HEK293 (cell line): Measurements from ENCODE around the gene ADSL.

Source experiments
- BCL11A ChIP-seq: fragments of 450-650 bp; formaldehyde crosslinking; IDR thresholded peaks from 2 replicates; pipeline ENCODE4 v1.5.1; 2016; ENCODE audit warnings: low read depth, missing biosample characterization, missing genetic modification characterization
- FEZF1 ChIP-seq: fragments of 450-650 bp; formaldehyde crosslinking; IDR thresholded peaks from 2 replicates; pipeline ENCODE4 v1.5.1; 2016; ENCODE audit warnings: missing biosample characterization, missing genetic modification characterization
- GFI1B ChIP-seq: fragments of 450-650 bp; formaldehyde crosslinking; IDR thresholded peaks from 2 replicates; pipeline ENCODE4 v1.5.1; 2016; ENCODE audit warnings: missing biosample characterization, missing genetic modification characterization
- GLI4 ChIP-seq: fragments of 450-650 bp; formaldehyde crosslinking; IDR thresholded peaks from 2 replicates; pipeline ENCODE4 v1.5.1; 2016; ENCODE audit warnings: missing biosample characterization, missing genetic modification characterization
- HOXA7 ChIP-seq: sonication (generic); formaldehyde crosslinking; IDR thresholded peaks from 2 replicates; pipeline ENCODE4 v1.8.1; 2022; ENCODE audit warnings: missing genetic modification reagents, borderline replicate concordance
- RBAK ChIP-seq: fragments of 450-650 bp; formaldehyde crosslinking; IDR thresholded peaks from 2 replicates; pipeline ENCODE4 v1.5.1; 2016; ENCODE audit warnings: missing biosample characterization, missing genetic modification characterization
- REPIN1 ChIP-seq: fragments of 450-650 bp; formaldehyde crosslinking; IDR thresholded peaks from 2 replicates; pipeline ENCODE4 v1.5.1; 2017; ENCODE audit warnings: missing biosample characterization, missing genetic modification characterization, low read depth
- TRIM28 ChIP-seq: IDR thresholded peaks from 2 replicates; pipeline ENCODE4 v1.6.1; 2011; ENCODE audit warnings: low read length, control low read depth, borderline replicate concordance
- WT1 ChIP-seq: fragments of 450-650 bp; formaldehyde crosslinking; IDR thresholded peaks from 2 replicates; pipeline ENCODE4 v1.5.1; 2016; ENCODE audit warnings: missing biosample characterization, missing genetic modification characterization
- YY2 ChIP-seq: fragments of 450-650 bp; formaldehyde crosslinking; IDR thresholded peaks from 2 replicates; pipeline ENCODE4 v1.5.1; 2016; ENCODE audit warnings: missing biosample characterization, missing genetic modification characterization
- ZBTB8A ChIP-seq: fragments of 450-650 bp; formaldehyde crosslinking; IDR thresholded peaks from 2 replicates; pipeline ENCODE4 v1.5.1; 2016; ENCODE audit warnings: missing biosample characterization, missing genetic modification characterization
- ZNF214 ChIP-seq: fragments of 450-650 bp; formaldehyde crosslinking; IDR thresholded peaks from 2 replicates; pipeline ENCODE4 v1.5.1; 2017; ENCODE audit warnings: missing biosample characterization, mild to moderate bottlenecking, missing genetic modification characterization, borderline replicate concordance
- ZNF366 ChIP-seq: fragments of 450-650 bp; formaldehyde crosslinking; conservative IDR thresholded peaks from 2 replicates; pipeline ENCODE4 v1.5.1; 2016; ENCODE audit warnings: missing biosample characterization, missing genetic modification characterization
- ZNF501 ChIP-seq: fragments of 450-650 bp; formaldehyde crosslinking; IDR thresholded peaks from 2 replicates; pipeline ENCODE4 v1.5.1; 2016; ENCODE audit warnings: missing biosample characterization, missing genetic modification characterization
- ZNF514 ChIP-seq: fragments of 450-650 bp; formaldehyde crosslinking; IDR thresholded peaks from 2 replicates; pipeline ENCODE4 v1.5.1; 2016; ENCODE audit warnings: missing biosample characterization, missing genetic modification characterization
- ZNF600 ChIP-seq: fragments of 450-650 bp; formaldehyde crosslinking; IDR thresholded peaks from 2 replicates; pipeline ENCODE4 v1.5.1; 2016; ENCODE audit warnings: missing biosample characterization, missing genetic modification characterization
- ZNF624 ChIP-seq: fragments of 450-650 bp; formaldehyde crosslinking; IDR thresholded peaks from 2 replicates; pipeline ENCODE4 v1.5.1; 2017; ENCODE audit warnings: missing biosample characterization, missing genetic modification characterization
- ZNF629 ChIP-seq: fragments of 450-650 bp; formaldehyde crosslinking; IDR thresholded peaks from 2 replicates; pipeline ENCODE4 v1.5.1; 2017; ENCODE audit warnings: missing biosample characterization, missing genetic modification characterization
- ZNF677 ChIP-seq: fragments of 450-650 bp; IDR thresholded peaks from 2 replicates; pipeline ENCODE4 v1.5.0; 2018; ENCODE audit warnings: missing biosample characterization, mild to moderate bottlenecking, missing genetic modification characterization, moderate library complexity
- ZNF747 ChIP-seq: fragments of 450-650 bp; formaldehyde crosslinking; IDR thresholded peaks from 2 replicates; pipeline ENCODE4 v1.5.1; 2016; ENCODE audit warnings: missing biosample characterization, missing genetic modification characterization
- ZNF776 ChIP-seq: fragments of 450-650 bp; formaldehyde crosslinking; IDR thresholded peaks from 2 replicates; pipeline ENCODE4 v1.5.0; 2017; ENCODE audit warnings: missing biosample characterization, missing genetic modification characterization, borderline replicate concordance
- ZNF792 ChIP-seq: fragments of 450-650 bp; formaldehyde crosslinking; IDR thresholded peaks from 2 replicates; pipeline ENCODE4 v1.5.1; 2016; ENCODE audit warnings: missing biosample characterization, missing genetic modification characterization
- ZNF837 ChIP-seq: fragments of 450-650 bp; formaldehyde crosslinking; IDR thresholded peaks from 2 replicates; pipeline ENCODE4 v1.5.1; 2016; ENCODE audit warnings: missing biosample characterization, missing genetic modification characterization
- ZSCAN16 ChIP-seq: fragments of 450-650 bp; formaldehyde crosslinking; IDR thresholded peaks from 2 replicates; pipeline ENCODE4 v1.5.1; 2016; ENCODE audit warnings: missing biosample characterization, missing genetic modification characterization
- ZXDB ChIP-seq: fragments of 450-650 bp; formaldehyde crosslinking; IDR thresholded peaks from 2 replicates; pipeline ENCODE4 v1.5.1; 2016; ENCODE audit warnings: missing biosample characterization, missing genetic modification characterization
- TF ChIP-seq, protein P1 (sequence below): fragments of 450-650 bp; formaldehyde crosslinking; IDR thresholded peaks from 2 replicates; pipeline ENCODE4 v1.5.1; 2016; ENCODE audit warnings: missing biosample characterization, missing genetic modification characterization
- TF ChIP-seq, protein P2 (sequence below): fragments of 450-650 bp; formaldehyde crosslinking; conservative IDR thresholded peaks from 2 replicates; pipeline ENCODE4 v1.5.1; 2016; ENCODE audit warnings: low read depth, missing biosample characterization, missing genetic modification characterization
- TF ChIP-seq, protein P3 (sequence below): IDR thresholded peaks from 2 replicates; pipeline ENCODE4 v1.6.1; 2011; ENCODE audit warnings: mild to moderate bottlenecking, low read depth, low read length, borderline replicate concordance
- TF ChIP-seq, protein P4 (sequence below): fragments of 450-650 bp; formaldehyde crosslinking; IDR thresholded peaks from 2 replicates; pipeline ENCODE4; 2016; ENCODE audit warnings: missing biosample characterization, missing genetic modification characterization
- TF ChIP-seq, protein P5 (sequence below): fragments of 450-650 bp; formaldehyde crosslinking; IDR thresholded peaks from 2 replicates; pipeline ENCODE4 v1.5.1; 2017; ENCODE audit warnings: missing biosample characterization, mild to moderate bottlenecking, missing genetic modification characterization, moderate library complexity

Gene ADSL

DNA sequence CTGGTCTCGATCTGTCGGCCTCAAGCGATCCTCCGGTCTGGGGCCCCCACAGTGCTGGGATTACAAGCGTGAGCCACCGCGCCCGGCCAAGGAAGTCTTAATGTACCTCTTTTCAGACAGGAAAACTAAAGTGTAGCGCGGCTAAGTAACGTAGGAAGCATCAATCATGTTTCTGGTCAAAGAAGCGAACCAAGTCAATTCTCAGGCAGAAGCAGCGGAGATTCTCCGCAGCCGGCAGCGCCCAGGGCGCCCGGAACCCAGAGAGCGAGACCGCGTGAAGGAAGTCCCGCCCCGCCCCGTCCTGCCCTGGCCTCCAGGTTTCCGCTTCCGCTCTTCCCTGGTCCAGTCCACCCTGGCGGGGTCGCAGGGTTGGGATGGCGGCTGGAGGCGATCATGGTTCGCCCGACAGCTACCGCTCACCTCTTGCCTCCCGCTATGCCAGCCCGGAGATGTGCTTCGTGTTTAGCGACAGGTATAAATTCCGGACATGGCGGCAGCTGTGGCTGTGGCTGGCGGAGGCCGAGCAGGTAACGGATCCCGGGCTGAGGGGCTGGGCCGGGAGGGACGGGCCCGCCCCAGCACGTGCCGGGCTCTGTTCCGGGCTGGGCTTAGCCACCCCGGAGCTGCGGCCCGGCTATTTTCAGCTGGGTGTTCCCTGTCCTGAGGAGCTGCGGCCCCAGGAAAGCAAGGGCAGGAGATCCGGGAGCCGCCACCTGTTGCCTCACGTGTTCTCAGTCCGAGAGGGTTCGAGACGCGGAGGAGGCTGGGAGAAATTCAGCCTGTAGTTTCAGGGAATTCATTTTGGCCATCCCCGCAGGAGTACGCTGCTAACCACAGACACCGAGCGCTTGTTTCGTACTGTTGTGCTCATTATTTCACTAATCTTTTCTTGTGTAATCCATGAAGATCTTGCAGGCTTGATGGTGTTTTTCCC is at the start of gene ADSL (continued):
- TF ChIP-seq ZNF792 (tag by site-specific recombination) = no peak
- 0 out of 2 replicates have a peak, but pooled peaks have one; percentile 40 for TF ChIP-seq GLI4 (tag by site-specific recombination)
- no peak for TF ChIP-seq ZNF214
- peak; percentile 97 for TF ChIP-seq ZXDB (tag by site-specific recombination)
- TF ChIP-seq ZNF747 (tag by site-specific recombination) = no peak
- 0 out of 2 replicates have a peak, but pooled peaks have one; percentile 25 for TF ChIP-seq TRIM28
- no peak for TF ChIP-seq RBAK (tag by site-specific recombination)
- TF ChIP-seq ZNF501 = peak; percentile 85
- no peak for TF ChIP-seq REPIN1
- peak; percentile 92 for TF ChIP-seq YY2 (tag by site-specific recombination)
- TF ChIP-seq, protein P1, sequence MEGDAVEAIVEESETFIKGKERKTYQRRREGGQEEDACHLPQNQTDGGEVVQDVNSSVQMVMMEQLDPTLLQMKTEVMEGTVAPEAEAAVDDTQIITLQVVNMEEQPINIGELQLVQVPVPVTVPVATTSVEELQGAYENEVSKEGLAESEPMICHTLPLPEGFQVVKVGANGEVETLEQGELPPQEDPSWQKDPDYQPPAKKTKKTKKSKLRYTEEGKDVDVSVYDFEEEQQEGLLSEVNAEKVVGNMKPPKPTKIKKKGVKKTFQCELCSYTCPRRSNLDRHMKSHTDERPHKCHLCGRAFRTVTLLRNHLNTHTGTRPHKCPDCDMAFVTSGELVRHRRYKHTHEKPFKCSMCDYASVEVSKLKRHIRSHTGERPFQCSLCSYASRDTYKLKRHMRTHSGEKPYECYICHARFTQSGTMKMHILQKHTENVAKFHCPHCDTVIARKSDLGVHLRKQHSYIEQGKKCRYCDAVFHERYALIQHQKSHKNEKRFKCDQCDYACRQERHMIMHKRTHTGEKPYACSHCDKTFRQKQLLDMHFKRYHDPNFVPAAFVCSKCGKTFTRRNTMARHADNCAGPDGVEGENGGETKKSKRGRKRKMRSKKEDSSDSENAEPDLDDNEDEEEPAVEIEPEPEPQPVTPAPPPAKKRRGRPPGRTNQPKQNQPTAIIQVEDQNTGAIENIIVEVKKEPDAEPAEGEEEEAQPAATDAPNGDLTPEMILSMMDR (tag by site-specific recombination) = peak; percentile 57; the same call in 1 of the 2 replicates
- no peak for TF ChIP-seq FEZF1 (tag by site-specific recombination)
- TF ChIP-seq ZNF776 (tag by site-specific recombination) = no peak
- peak; percentile 66 for TF ChIP-seq ZBTB8A
- TF ChIP-seq HOXA7 (CRISPR knock-in tag) = no peak
- no peak for TF ChIP-seq ZSCAN16
- TF ChIP-seq ZNF629 (tag by site-specific recombination) = peak; percentile 85
- TF ChIP-seq, protein P2, sequence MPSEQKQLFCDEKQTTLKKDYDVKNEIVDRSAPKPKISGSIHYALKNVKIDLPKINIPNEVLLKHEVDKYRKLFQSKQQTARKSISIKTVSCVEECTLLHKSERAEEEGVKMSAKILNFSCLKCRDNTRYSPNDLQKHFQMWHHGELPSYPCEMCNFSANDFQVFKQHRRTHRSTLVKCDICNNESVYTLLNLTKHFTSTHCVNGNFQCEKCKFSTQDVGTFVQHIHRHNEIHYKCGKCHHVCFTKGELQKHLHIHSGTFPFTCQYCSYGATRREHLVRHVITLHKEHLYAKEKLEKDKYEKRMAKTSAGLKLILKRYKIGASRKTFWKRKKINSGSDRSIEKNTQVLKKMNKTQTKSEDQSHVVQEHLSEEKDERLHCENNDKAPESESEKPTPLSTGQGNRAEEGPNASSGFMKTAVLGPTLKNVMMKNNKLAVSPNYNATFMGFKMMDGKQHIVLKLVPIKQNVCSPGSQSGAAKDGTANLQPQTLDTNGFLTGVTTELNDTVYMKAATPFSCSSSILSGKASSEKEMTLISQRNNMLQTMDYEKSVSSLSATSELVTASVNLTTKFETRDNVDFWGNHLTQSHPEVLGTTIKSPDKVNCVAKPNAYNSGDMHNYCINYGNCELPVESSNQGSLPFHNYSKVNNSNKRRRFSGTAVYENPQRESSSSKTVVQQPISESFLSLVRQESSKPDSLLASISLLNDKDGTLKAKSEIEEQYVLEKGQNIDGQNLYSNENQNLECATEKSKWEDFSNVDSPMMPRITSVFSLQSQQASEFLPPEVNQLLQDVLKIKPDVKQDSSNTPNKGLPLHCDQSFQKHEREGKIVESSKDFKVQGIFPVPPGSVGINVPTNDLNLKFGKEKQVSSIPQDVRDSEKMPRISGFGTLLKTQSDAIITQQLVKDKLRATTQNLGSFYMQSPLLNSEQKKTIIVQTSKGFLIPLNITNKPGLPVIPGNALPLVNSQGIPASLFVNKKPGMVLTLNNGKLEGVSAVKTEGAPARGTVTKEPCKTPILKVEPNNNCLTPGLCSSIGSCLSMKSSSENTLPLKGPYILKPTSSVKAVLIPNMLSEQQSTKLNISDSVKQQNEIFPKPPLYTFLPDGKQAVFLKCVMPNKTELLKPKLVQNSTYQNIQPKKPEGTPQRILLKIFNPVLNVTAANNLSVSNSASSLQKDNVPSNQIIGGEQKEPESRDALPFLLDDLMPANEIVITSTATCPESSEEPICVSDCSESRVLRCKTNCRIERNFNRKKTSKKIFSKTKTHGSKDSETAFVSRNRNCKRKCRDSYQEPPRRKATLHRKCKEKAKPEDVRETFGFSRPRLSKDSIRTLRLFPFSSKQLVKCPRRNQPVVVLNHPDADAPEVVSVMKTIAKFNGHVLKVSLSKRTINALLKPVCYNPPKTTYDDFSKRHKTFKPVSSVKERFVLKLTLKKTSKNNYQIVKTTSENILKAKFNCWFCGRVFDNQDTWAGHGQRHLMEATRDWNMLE (tag by site-specific recombination) = peak; percentile 81
- TF ChIP-seq ZNF624 (tag by site-specific recombination) = no peak
- TF ChIP-seq ZNF514 (tag by site-specific recombination) = no peak
- no peak for TF ChIP-seq ZNF837 (tag by site-specific recombination)
- TF ChIP-seq, protein P3, sequence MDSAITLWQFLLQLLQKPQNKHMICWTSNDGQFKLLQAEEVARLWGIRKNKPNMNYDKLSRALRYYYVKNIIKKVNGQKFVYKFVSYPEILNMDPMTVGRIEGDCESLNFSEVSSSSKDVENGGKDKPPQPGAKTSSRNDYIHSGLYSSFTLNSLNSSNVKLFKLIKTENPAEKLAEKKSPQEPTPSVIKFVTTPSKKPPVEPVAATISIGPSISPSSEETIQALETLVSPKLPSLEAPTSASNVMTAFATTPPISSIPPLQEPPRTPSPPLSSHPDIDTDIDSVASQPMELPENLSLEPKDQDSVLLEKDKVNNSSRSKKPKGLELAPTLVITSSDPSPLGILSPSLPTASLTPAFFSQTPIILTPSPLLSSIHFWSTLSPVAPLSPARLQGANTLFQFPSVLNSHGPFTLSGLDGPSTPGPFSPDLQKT = no peak; the same call in 1 of the 2 replicates
- TF ChIP-seq WT1 (tag by site-specific recombination) = no peak; the same call in 1 of the 2 replicates
- TF ChIP-seq, protein P4, sequence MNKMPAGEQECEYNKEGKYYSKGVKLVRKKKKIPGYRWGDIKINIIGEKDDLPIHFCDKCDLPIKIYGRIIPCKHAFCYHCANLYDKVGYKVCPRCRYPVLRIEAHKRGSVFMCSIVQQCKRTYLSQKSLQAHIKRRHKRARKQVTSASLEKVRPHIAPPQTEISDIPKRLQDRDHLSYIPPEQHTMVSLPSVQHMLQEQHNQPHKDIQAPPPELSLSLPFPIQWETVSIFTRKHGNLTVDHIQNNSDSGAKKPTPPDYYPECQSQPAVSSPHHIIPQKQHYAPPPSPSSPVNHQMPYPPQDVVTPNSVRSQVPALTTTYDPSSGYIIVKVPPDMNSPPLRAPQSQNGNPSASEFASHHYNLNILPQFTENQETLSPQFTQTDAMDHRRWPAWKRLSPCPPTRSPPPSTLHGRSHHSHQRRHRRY (tag by site-specific recombination) = no peak
- TF ChIP-seq ZNF677 = no peak
- TF ChIP-seq, protein P5, sequence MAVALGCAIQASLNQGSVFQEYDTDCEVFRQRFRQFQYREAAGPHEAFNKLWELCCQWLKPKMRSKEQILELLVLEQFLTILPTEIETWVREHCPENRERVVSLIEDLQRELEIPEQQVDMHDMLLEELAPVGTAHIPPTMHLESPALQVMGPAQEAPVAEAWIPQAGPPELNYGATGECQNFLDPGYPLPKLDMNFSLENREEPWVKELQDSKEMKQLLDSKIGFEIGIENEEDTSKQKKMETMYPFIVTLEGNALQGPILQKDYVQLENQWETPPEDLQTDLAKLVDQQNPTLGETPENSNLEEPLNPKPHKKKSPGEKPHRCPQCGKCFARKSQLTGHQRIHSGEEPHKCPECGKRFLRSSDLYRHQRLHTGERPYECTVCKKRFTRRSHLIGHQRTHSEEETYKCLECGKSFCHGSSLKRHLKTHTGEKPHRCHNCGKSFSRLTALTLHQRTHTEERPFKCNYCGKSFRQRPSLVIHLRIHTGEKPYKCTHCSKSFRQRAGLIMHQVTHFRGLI (tag by site-specific recombination) = peak; percentile 90
- TF ChIP-seq ZNF366 (tag by site-specific recombination) = no peak
- peak; percentile 95 for TF ChIP-seq ZNF600 (tag by site-specific recombination)
- TF ChIP-seq BCL11A (tag by site-specific recombination) = peak; percentile 76; the same call in 1 of the 2 replicates
- no peak for TF ChIP-seq GFI1B (tag by site-specific recombination)
